H1 (cell line): Measurements from ENCODE around the gene CNTN5. TPM values are rescaled to one million over a fixed set of nuclear protein-coding genes. Genes with fewer than 3 reads are reported as not detected.

Experiments
- CTCF ChIA-PET: fragments of 300-600 bp; sonication (Branson Sonifier 250); formaldehyde crosslinking; loops from one replicate; lab custom pipeline; 2021; ENCODE audit not compliant: partially characterized antibody; lab: Charles Lee
- POLR2A ChIA-PET: fragments of 300-600 bp; sonication (Branson Sonifier 250); formaldehyde crosslinking; loops from one replicate; lab custom pipeline; 2021; ENCODE audit warnings: inconsistent platforms; ENCODE audit not compliant: partially characterized antibody; lab: Charles Lee
- DNase-seq, 2 experiments: peaks; one replicate each; pipeline versions ENCODE4 v3.0.0 to v3.0.0-alpha.2; 2010 to 2022; ENCODE audit warnings: low spot score in 2 of 2, low read depth in 1 of 2, mixed read lengths in 1 of 2
- FAIRE-seq: peaks from 2 replicates; lab custom pipeline; 2011; peaks lifted over from hg19 to GRCh38; lab: Jason Lieb, UNC
- H2AFZ ChIP-seq: 2 replicates; pipeline ENCODE4 v1.8.1; 2012; ENCODE audit warnings: low read length, inconsistent platforms
- H2AK5ac ChIP-seq: 2 replicates; pipeline ENCODE4 v1.6.1; 2013; ENCODE audit warnings: low read depth, low read length
- H2BK120ac ChIP-seq: replicated peaks from 2 replicates; pipeline ENCODE3; 2013; ENCODE audit warnings: low read depth, low read length, inconsistent platforms
- H2BK12ac ChIP-seq: 2 replicates; pipeline ENCODE4 v1.6.1; 2013; ENCODE audit warnings: low read depth, low read length
- H2BK15ac ChIP-seq: 2 replicates; pipeline ENCODE4 v1.6.1; 2013; ENCODE audit warnings: low read length
- H2BK20ac ChIP-seq: 2 replicates; pipeline ENCODE4 v1.6.1; 2013; ENCODE audit warnings: low read length
- H2BK5ac ChIP-seq: 2 replicates; pipeline ENCODE4 v1.6.1; 2013; ENCODE audit warnings: low read depth, low read length
- H3K14ac ChIP-seq: 2 replicates; pipeline ENCODE4 v1.6.1; 2013; ENCODE audit warnings: inconsistent platforms; ENCODE audit not compliant: insufficient read length
- H3K18ac ChIP-seq: 2 replicates; pipeline ENCODE4 v1.6.1; 2013; ENCODE audit warnings: low read length; ENCODE audit errors: extremely low read depth
- H3K23ac ChIP-seq: 2 replicates; pipeline ENCODE4 v1.6.1; 2013; ENCODE audit warnings: inconsistent platforms; ENCODE audit not compliant: insufficient read length
- H3K23me2 ChIP-seq: 2 replicates; pipeline ENCODE4 v1.6.1; 2013; ENCODE audit warnings: low read depth, low read length
- H3K27ac ChIP-seq: 2 replicates; pipeline ENCODE4 v1.6.1; 2011; ENCODE audit warnings: low read depth, low read length, inconsistent platforms
- H3K27me3 ChIP-seq, 4 experiments: replicated peaks in 1 of 4; 1 replicate in 1 of 4; 2 replicates in 3 of 4; pipeline versions ENCODE4 v1.6.1 to v1.8.1; 2011 to 2013; ENCODE audit warnings: low read length in 3 of 4, mild to moderate bottlenecking in 3 of 4, inconsistent platforms in 2 of 4, mixed read lengths in 2 of 4, moderate library complexity in 1 of 4; ENCODE audit not compliant: control insufficient read depth in 3 of 4, insufficient read depth in 3 of 4; ENCODE audit errors: extremely low read depth in 1 of 4
- H3K36me3 ChIP-seq, 4 experiments: 2 replicates each; pipeline versions ENCODE4 v1.6.1 to v1.8.1; 2011 to 2013; ENCODE audit warnings: mild to moderate bottlenecking in 4 of 4, low read length in 3 of 4, moderate library complexity in 2 of 4, control low read depth in 1 of 4, inconsistent platforms in 1 of 4; ENCODE audit not compliant: insufficient read depth in 4 of 4, control insufficient read depth in 2 of 4
- H3K4ac ChIP-seq: replicated peaks from 2 replicates; pipeline ENCODE3; 2013; ENCODE audit warnings: low read length, low read depth, mixed read lengths, inconsistent platforms; ENCODE audit not compliant: insufficient read length
- H3K4me1 ChIP-seq, 4 experiments: replicated peaks in 1 of 4; 1 replicate in 1 of 4; 2 replicates in 3 of 4; pipeline versions ENCODE4 v1.6.1 to v1.8.1; 2011 to 2013; ENCODE audit warnings: low read length in 3 of 4, inconsistent platforms in 2 of 4, mixed read lengths in 1 of 4; ENCODE audit not compliant: insufficient read depth in 4 of 4, control insufficient read depth in 3 of 4
- H3K4me2 ChIP-seq, 2 experiments: 2 replicates each; pipeline versions ENCODE4 v1.6.1 to v1.8.1; 2011 to 2013; ENCODE audit warnings: low read depth in 2 of 2, low read length in 2 of 2, control low read depth in 1 of 2, inconsistent platforms in 1 of 2, mild to moderate bottlenecking in 1 of 2; ENCODE audit not compliant: insufficient read depth in 1 of 2
- H3K4me3 ChIP-seq, 4 experiments: fragments of 200-600, 300-600 bp in 1 of 4; sonication (generic), shearing (Covaris generic), sonication (Bioruptor Twin) in 1 of 4; 2 replicates each; pipeline versions ENCODE4 v1.5.1 to v1.8.1; 2011 to 2016; ENCODE audit warnings: low read length in 4 of 4, low read depth in 3 of 4, control low read depth in 2 of 4, inconsistent platforms in 2 of 4, mild to moderate bottlenecking in 2 of 4, mixed read lengths in 1 of 4, moderate library complexity in 1 of 4; ENCODE audit not compliant: insufficient read depth in 2 of 4; ENCODE audit errors: extremely low read depth in 1 of 4
- H3K56ac ChIP-seq: replicated peaks from 2 replicates; pipeline ENCODE3; 2013; ENCODE audit warnings: low read depth, mild to moderate bottlenecking, mixed read lengths, low read length, inconsistent platforms; ENCODE audit not compliant: insufficient read length
- H3K79me1 ChIP-seq: 2 replicates; pipeline ENCODE4 v1.6.1; 2013; ENCODE audit warnings: low read depth, low read length, control low read depth
- H3K79me2 ChIP-seq, 2 experiments: 2 replicates each; pipeline versions ENCODE4 v1.6.1 to v1.8.1; 2012 to 2013; ENCODE audit warnings: low read length in 2 of 2, mild to moderate bottlenecking in 2 of 2, inconsistent platforms in 1 of 2; ENCODE audit not compliant: insufficient read depth in 2 of 2, control insufficient read depth in 1 of 2
- H3K9ac ChIP-seq, 4 experiments: replicated peaks in 1 of 4; 1 replicate in 1 of 4; 2 replicates in 3 of 4; pipeline versions ENCODE4 v1.6.1 to v1.8.1; 2011 to 2013; ENCODE audit warnings: low read depth in 3 of 4, low read length in 3 of 4, control low read depth in 2 of 4, mild to moderate bottlenecking in 2 of 4, moderate library complexity in 2 of 4, inconsistent platforms in 1 of 4; ENCODE audit errors: extremely low read depth in 1 of 4
- H3K9me3 ChIP-seq, 2 experiments: 2 replicates each; pipeline versions ENCODE4 v1.6.1 to v1.8.1; 2012 to 2013; ENCODE audit warnings: mild to moderate bottlenecking in 2 of 2, moderate library complexity in 2 of 2, control low read depth in 1 of 2, inconsistent platforms in 1 of 2, low read depth in 1 of 2, low read length in 1 of 2, mixed read lengths in 1 of 2; ENCODE audit not compliant: insufficient read depth in 2 of 2
- H4K20me1 ChIP-seq, 2 experiments: replicated peaks in 1 of 2; 2 replicates each; pipeline versions ENCODE3 to v1.8.1; 2011 to 2013; ENCODE audit warnings: inconsistent platforms in 2 of 2, low read length in 2 of 2, mild to moderate bottlenecking in 1 of 2; ENCODE audit not compliant: insufficient read depth in 2 of 2, control insufficient read depth in 1 of 2
- H4K5ac ChIP-seq: 2 replicates; pipeline ENCODE4 v1.6.1; 2013; ENCODE audit warnings: low read length, low read depth, mixed read lengths, inconsistent platforms; ENCODE audit not compliant: insufficient read length
- H4K8ac ChIP-seq: 2 replicates; pipeline ENCODE4 v1.8.0; 2013; ENCODE audit warnings: mild to moderate bottlenecking, moderate library complexity, low read length, inconsistent platforms; ENCODE audit not compliant: insufficient read depth; ENCODE audit errors: extremely low read depth
- H4K91ac ChIP-seq: replicated peaks from 2 replicates; pipeline ENCODE3; 2013; ENCODE audit warnings: low read length, mixed read lengths, inconsistent platforms; ENCODE audit not compliant: insufficient read length
- ASH2L ChIP-seq: fragments of 200-600, 300-600 bp; sonication (generic); IDR thresholded peaks from one replicate; pipeline ENCODE4 v1.7.1; 2017; ENCODE audit warnings: low read length
- BACH1 ChIP-seq: IDR thresholded peaks from 2 replicates; pipeline ENCODE4 v1.6.1; 2012; ENCODE audit warnings: low read length, improper control_type of control experiment
- CEBPB ChIP-seq: IDR thresholded peaks from 2 replicates; pipeline ENCODE4 v1.6.1; 2012; ENCODE audit warnings: low read depth, low read length
- CHD1 ChIP-seq: IDR thresholded peaks from 2 replicates; pipeline ENCODE4 v1.6.1; 2012; ENCODE audit warnings: low read depth, low read length, improper control_type of control experiment
- EGR1 ChIP-seq: IDR thresholded peaks from 2 replicates; pipeline ENCODE4 v1.6.1; 2011; ENCODE audit warnings: low read depth, low read length, borderline replicate concordance
- FOSL1 ChIP-seq: IDR thresholded peaks from 2 replicates; pipeline ENCODE4 v1.6.1; 2011; ENCODE audit warnings: mild to moderate bottlenecking, low read depth, low read length, moderate library complexity; ENCODE audit not compliant: insufficient read depth
- GABPA ChIP-seq: IDR thresholded peaks from 2 replicates; pipeline ENCODE4 v1.6.1; 2011; ENCODE audit warnings: mild to moderate bottlenecking, low read length, moderate library complexity, borderline replicate concordance; ENCODE audit not compliant: insufficient read depth
- JUN ChIP-seq: IDR thresholded peaks from 2 replicates; pipeline ENCODE4 v1.6.1; 2011; ENCODE audit warnings: low read depth, mild to moderate bottlenecking, improper control_type of control experiment, low read length
- KDM4A ChIP-seq: IDR thresholded peaks from one replicate; pipeline ENCODE4 v1.7.1; 2012; ENCODE audit warnings: low read depth, mild to moderate bottlenecking, moderate library complexity, low read length, inconsistent platforms; ENCODE audit not compliant: severe bottlenecking
- POU5F1 ChIP-seq: IDR thresholded peaks from 2 replicates; pipeline ENCODE4 v1.6.1; 2011; ENCODE audit warnings: low read depth, mild to moderate bottlenecking, low read length, moderate library complexity
- RAD21 ChIP-seq, 2 experiments: IDR thresholded peaks in 1 of 2; conservative IDR thresholded peaks in 1 of 2; 2 replicates each; pipeline ENCODE4 v1.6.1; 2011; ENCODE audit warnings: low read depth in 2 of 2, low read length in 2 of 2, improper control_type of control experiment in 1 of 2, inconsistent platforms in 1 of 2, mild to moderate bottlenecking in 1 of 2, moderate library complexity in 1 of 2
- RFX5 ChIP-seq: IDR thresholded peaks from 2 replicates; pipeline ENCODE4 v1.6.1; 2011; ENCODE audit warnings: low read depth, low read length, improper control_type of control experiment, borderline replicate concordance
- SAP30 ChIP-seq: fragments of 300-600 bp; sonication (generic); IDR thresholded peaks from 2 replicates; pipeline ENCODE4 v1.7.1; 2012; ENCODE audit warnings: low read length, moderate library complexity, mild to moderate bottlenecking, inconsistent platforms; ENCODE audit not compliant: insufficient read depth, insufficient replicate concordance
- SIRT6 ChIP-seq: IDR thresholded peaks from one replicate; pipeline ENCODE4 v1.7.1; 2012; ENCODE audit warnings: low read length, inconsistent platforms
- WGBS, 2 experiments: shearing (Covaris generic) in 1 of 2; methylation state at CpG; one replicate each; pipeline versions ENCODE4 v1.1.6 to v1.1.7; 2013 to 2015; ENCODE audit warnings: low lambda C conversion rate in 2 of 2, mixed read lengths in 2 of 2, inconsistent platforms in 1 of 2, low coverage in 1 of 2, missing lambda C conversion rate in 1 of 2; ENCODE audit not compliant: insufficient replicate concordance in 2 of 2, insufficient coverage in 1 of 2, insufficient read length in 1 of 2; ENCODE audit errors: extremely low coverage in 1 of 2, missing lambda C conversion rate in 1 of 2; 5-methylcytosine and 5-hydroxymethylcytosine counted together
- polyA plus RNA-seq, 7 experiments: library from polyadenylated mRNA; depleted of rRNA in 3 of 7; stranded (reverse) in 5 of 7; unstranded in 2 of 7; fragments of >200 nt in 5 of 7; fragments of 200-250 nt in 2 of 7; gene quantifications; 1 replicate in 5 of 7; 2 replicates in 1 of 7; 4 replicates in 1 of 7; pipeline versions ENCODE4 v1.2.1 to v1.2.3, GENCODE V29; 2011 to 2013; ENCODE audit warnings: missing spikeins in 2 of 7, mixed read lengths in 2 of 7
- total RNA-seq: library from RNA; stranded (reverse); fragmentation: NEBNext Ultra II Directional; extraction: Animal tissue kit (Norgen Biotek cat#: 25700); gene quantifications from 2 replicates; pipeline ENCODE4 v1.2.1, GENCODE V29; 2021
- TF ChIP-seq, protein P1 (sequence below): IDR thresholded peaks from 2 replicates; pipeline ENCODE4 v1.6.1; 2011; ENCODE audit warnings: low read depth, mild to moderate bottlenecking, low read length; ENCODE audit not compliant: insufficient read depth

The CNTN5 gene
- total and polyA plus RNA-seq, 2 of the 8 experiments (the other 6 are each of a cell fraction or from before 2014, with no cell fraction given) = not detected

DNA sequence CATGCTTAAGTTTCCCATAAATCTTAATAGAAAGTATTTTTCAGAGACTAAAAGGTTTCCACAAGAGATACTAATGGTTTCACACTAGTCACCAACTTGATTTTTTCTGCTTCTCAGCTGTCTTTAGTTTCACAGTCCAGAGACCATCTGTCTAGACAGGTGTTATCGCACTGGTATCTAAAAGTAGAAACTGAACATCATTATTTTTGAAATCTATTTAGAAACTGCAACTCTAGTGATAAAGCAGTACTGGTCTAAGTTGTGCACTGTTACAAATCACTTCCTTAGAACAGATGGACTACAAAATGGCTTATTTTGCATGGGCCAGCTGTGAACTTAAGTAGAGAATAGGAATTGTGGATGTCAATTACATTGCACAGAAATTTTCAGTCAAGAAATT, 78.0 kb downstream of the CNTN5 start:
- Histone ChIP-seq H3K36me3 (peaks cover 0 to 3% (median 0%) of the 10 kb centered on the region in 4 experiments; a peak in 1 of 8 replicates), H3K23ac (no peak overlapping the region), H4K20me1 (no peaks in the 10 kb centered on the region), H2BK5ac (no peak overlapping the region), H3K79me2 (no peaks in the 10 kb centered on the region), H2AFZ (no peak overlapping the region), H2BK20ac (no peak overlapping the region), H3K4me2 (no peak overlapping the region), H3K9me3 (peaks cover 5 to 9% of the 10 kb centered on the region in 2 experiments; a peak in 1 of 4 replicates), H3K27ac (no peak overlapping the region), H3K14ac (no peak overlapping the region), H2AK5ac (no peak overlapping the region), H3K9ac (no peak overlapping the region), H3K27me3 (no peaks in the 10 kb centered on the region), H3K79me1 (no peaks in the 10 kb centered on the region), H4K8ac (no peak overlapping the region), H2BK120ac (no peak overlapping the region), H3K18ac (no peak overlapping the region), H2BK12ac (no peak overlapping the region), H3K4me3 (no peak overlapping the region), H3K56ac (no peak overlapping the region), H2BK15ac (no peak overlapping the region), H4K91ac (no peak overlapping the region), H3K23me2 (no peaks in the 10 kb centered on the region), H3K4ac (no peak overlapping the region), H3K4me1 (no peaks in the 10 kb centered on the region), H4K5ac (no peak overlapping the region)
- WGBS, 2 experiments = 100% methylated on average over 1 of the region's 1 CpG; no CpG with 5 or more reads in 1 of the 2 experiments
- CTCF ChIA-PET = no interaction called here
- FAIRE-seq (no peak), DNase-seq (no peak)
- POLR2A ChIA-PET = no interaction called here
- TF ChIP-seq, protein P1, sequence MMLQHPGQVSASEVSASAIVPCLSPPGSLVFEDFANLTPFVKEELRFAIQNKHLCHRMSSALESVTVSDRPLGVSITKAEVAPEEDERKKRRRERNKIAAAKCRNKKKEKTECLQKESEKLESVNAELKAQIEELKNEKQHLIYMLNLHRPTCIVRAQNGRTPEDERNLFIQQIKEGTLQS = no peak
- TF ChIP-seq RAD21 (IDR thresholded peaks at IDR 0.05 in 1 of 2, conservative IDR thresholded peaks at IDR 0.05 in 1 of 2; ENCODE audit: low read depth in 2 of 2, low read length in 2 of 2) = no peak
- TF ChIP-seq JUN = no peak
- TF ChIP-seq POU5F1 = no peak
- TF ChIP-seq BACH1 = no peak
- no peak for TF ChIP-seq GABPA
- TF ChIP-seq EGR1 = no peak
- TF ChIP-seq KDM4A = no peak
- TF ChIP-seq FOSL1 = no peak
- TF ChIP-seq ASH2L = no peak
- TF ChIP-seq CEBPB = no peak
- no peak for TF ChIP-seq SAP30
- no peak for TF ChIP-seq SIRT6
- TF ChIP-seq CHD1 = no peak
- no peak for TF ChIP-seq RFX5
